ENCODE data around the gene GSTT4.

- TF ChIP-seq ZBTB4 (CRISPR knock-in tag; IDR thresholded peaks at IDR 0.05; ENCODE audit: borderline replicate concordance) = no peak
- TF ChIP-seq SP2 (CRISPR knock-in tag; IDR thresholded peaks at IDR 0.05) = no peak
- TF ChIP-seq CTCF (CRISPR knock-in tag; IDR thresholded peaks at IDR 0.05) = no peak
- TF ChIP-seq PAF1 (CRISPR knock-in tag; IDR thresholded peaks at IDR 0.05) = no peak
- TF ChIP-seq MYC (CRISPR knock-in tag; IDR thresholded peaks at IDR 0.05; ENCODE audit: borderline replicate concordance) = no peak
- TF ChIP-seq ZNF24 (IDR thresholded peaks at IDR 0.05) = no peak
- TF ChIP-seq ZNF274 (CRISPR knock-in tag; IDR thresholded peaks at IDR 0.05) = no peak
- no peak for TF ChIP-seq RBAK (CRISPR knock-in tag; IDR thresholded peaks at IDR 0.05)
- TF ChIP-seq TARDBP (CRISPR knock-in tag; IDR thresholded peaks at IDR 0.05) = no peak
These were observed 36.2 kb downstream of the GSTT4 start for GRCh38 chr22:23969071-23969470.

Measured in HepG2 (cell line).